A673 (cell line): Measurements from ENCODE around the gene NPEPL1. TPM values are rescaled to one million over a fixed set of nuclear protein-coding genes. Genes with fewer than 3 reads are reported as not detected.
"Not testable (repeated sequence)": the region's sequence is repeated elsewhere in the genome, so short reads cannot be mapped to it uniquely, and the experiment has no call there.

Source experiments
- BruUV-seq: library from RNA; stranded (reverse); fragments of 400-500 nt; replicated peaks from 2 replicates; lab custom pipeline; 2021; lab: Mats Ljungman, UMichigan
- CTCF ChIA-PET: fragments of 300-600 bp; sonication (Branson Sonifier 250); formaldehyde crosslinking; loops from one replicate; lab custom pipeline; 2022; ENCODE audit warnings: antibody characterized with exemption; lab: Charles Lee
- POLR2A ChIA-PET: fragments of 300-600 bp; sonication (Branson Sonifier 250); formaldehyde crosslinking; loops from one replicate; lab custom pipeline; 2022; ENCODE audit warnings: antibody characterized with exemption; ENCODE audit not compliant: low non-redundant PET; lab: Charles Lee
- DNase-seq: peaks from one replicate; pipeline ENCODE4 v3.0.0-alpha.2; 2015; ENCODE audit warnings: low spot score
- H3K27ac ChIP-seq: fragments of 200-600 bp; sonication (generic); 2 replicates; pipeline ENCODE4 v1.5.1; 2016; ENCODE audit warnings: mixed run types, low read depth, mild to moderate bottlenecking, mixed read lengths, antibody characterized with exemption, low read length; ENCODE audit not compliant: poor library complexity, severe bottlenecking
- H3K27me3 ChIP-seq: fragments of 200-600 bp; sonication (generic); replicated peaks from 2 replicates; pipeline ENCODE4 v1.6.1; 2017; ENCODE audit warnings: mixed run types, low read depth, mild to moderate bottlenecking, mixed read lengths, antibody characterized with exemption, low read length; ENCODE audit not compliant: insufficient read depth, poor library complexity
- H3K36me3 ChIP-seq: fragments of 200-600 bp; sonication (generic); 2 replicates; pipeline ENCODE4 v1.6.1; 2016; ENCODE audit warnings: mixed run types, mild to moderate bottlenecking, mixed read lengths, antibody characterized with exemption, low read length; ENCODE audit not compliant: insufficient read depth, poor library complexity, severe bottlenecking
- H3K4me1 ChIP-seq: fragments of 200-600 bp; sonication (generic); 2 replicates; pipeline ENCODE4 v1.6.1; 2017; ENCODE audit warnings: mixed run types, mild to moderate bottlenecking, mixed read lengths, antibody characterized with exemption, low read length; ENCODE audit not compliant: insufficient read depth, poor library complexity, severe bottlenecking
- H3K4me3 ChIP-seq: fragments of 200-600 bp; sonication (generic); 2 replicates; pipeline ENCODE4 v1.5.1; 2016; ENCODE audit warnings: low read depth, mixed run types, mild to moderate bottlenecking, mixed read lengths, low read length; ENCODE audit not compliant: poor library complexity, severe bottlenecking
- H3K9me3 ChIP-seq: fragments of 200-600 bp; sonication (generic); 2 replicates; pipeline ENCODE4 v1.6.1; 2016; ENCODE audit warnings: mixed run types, low read depth, mild to moderate bottlenecking, mixed read lengths, antibody characterized with exemption, low read length; ENCODE audit not compliant: poor library complexity, severe bottlenecking
- CTCF ChIP-seq: fragments of 300-800, 200-600 bp; sonication (generic); conservative IDR thresholded peaks from 2 replicates; pipeline ENCODE4 v1.5.1; 2017; ENCODE audit warnings: low read depth, mild to moderate bottlenecking, antibody characterized with exemption, low read length, moderate library complexity, mixed read lengths
- EZH2 ChIP-seq: fragments of 200-600 bp; sonication (generic); IDR thresholded peaks from 2 replicates; pipeline ENCODE4 v1.6.1; 2017; ENCODE audit warnings: borderline replicate concordance, low read depth, mild to moderate bottlenecking, mixed read lengths, antibody characterized with exemption, low read length; ENCODE audit not compliant: poor library complexity, severe bottlenecking
- intact Hi-C: fragments of 100-400 bp; cut with micrococcal nuclease; formaldehyde crosslinking; loops from one replicate; pipeline ENCODE4 v1.10.0; 2022; ENCODE audit not compliant: unreplicated experiment
- total RNA-seq: library from RNA; stranded (reverse); gene quantifications from 2 replicates; pipeline ENCODE4 v1.2.3, GENCODE V29; 2021

The NPEPL1 gene
- total RNA-seq, 1 experiment from 2014 or later, result 15.8 TPM

DNA sequence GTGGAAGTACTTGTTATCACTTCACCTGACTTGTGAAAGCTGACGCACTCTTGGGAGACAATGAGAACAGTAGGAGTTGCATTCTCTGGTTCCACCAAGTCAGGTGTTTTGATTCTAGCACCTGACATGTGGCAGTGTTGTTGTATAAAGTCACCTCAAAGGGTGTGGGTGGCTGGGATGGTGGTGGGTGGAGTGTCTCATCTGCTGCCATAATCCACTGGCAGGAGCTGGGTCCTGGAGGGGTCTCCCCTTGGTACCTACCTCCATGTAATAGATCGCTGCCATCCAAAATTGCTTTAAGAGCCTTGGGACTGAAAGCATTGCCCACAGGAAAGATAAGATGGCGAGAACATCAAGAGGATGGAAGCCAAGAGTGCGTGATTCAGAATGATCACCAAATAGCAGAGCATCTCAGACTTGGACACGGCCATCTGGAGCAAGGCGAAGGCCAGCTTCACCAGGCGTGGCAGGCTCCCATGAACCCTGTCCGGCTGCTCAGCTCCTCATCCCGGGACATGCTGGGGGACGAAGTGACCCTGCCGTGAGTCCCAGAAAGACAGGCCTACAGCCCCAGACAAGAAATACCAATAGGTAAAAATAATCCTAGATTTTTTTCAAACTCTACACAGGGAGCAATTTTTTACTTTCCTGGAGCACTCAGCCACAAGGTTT, 56.6 kb downstream of the NPEPL1 start:
- DNase-seq, result no peak
- intact Hi-C loops, result no loop called here
- Histone ChIP-seq H3K9me3 (no peaks in the 10 kb centered on the region), H3K36me3 (no peaks in the 10 kb centered on the region), H3K4me3 (no peak overlapping the region), H3K27ac (no peak overlapping the region), H3K4me1 (no peaks in the 10 kb centered on the region), H3K27me3 (peaks cover 52% of the 10 kb centered on the region)
- TF ChIP-seq EZH2 (no peak), CTCF (no peak)
- CTCF ChIA-PET, result interaction anchor here (0.5 to 0.7 kb wide), 2 partner anchors 269 to 637 kb away, joined by 4 to 6 read pairs; no protein-coding TSS in a partner anchor
- POLR2A ChIA-PET, result no interaction called here
- BruUV-seq, result no TSS peak

DNA sequence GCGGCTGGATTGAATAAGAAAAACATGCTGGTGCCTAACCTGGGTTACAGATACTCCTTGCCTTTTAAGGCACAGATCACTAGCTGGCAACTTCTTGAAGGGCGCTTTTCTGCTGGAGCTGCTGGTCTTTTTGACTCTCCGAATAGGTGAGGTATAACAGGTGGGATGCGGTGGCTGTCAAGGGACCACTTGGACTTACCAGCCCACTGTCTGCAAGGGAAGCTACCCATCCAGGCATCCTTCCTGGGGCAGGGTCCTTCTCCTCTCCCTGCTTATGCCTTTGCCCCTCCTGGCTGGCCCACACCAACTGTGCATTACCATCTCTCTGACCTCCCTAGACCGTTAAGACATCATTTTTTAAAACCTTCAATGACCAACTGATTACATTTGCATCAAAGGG, 57.4 kb downstream of the NPEPL1 start:
- ChIA-PET CTCF (no interaction called here), POLR2A (no interaction called here)
- Histone ChIP-seq H3K36me3 (no peaks in the 10 kb centered on the region), H3K9me3 (no peaks in the 10 kb centered on the region), H3K27me3 (peaks cover 52% of the 10 kb centered on the region), H3K27ac (no peak overlapping the region), H3K4me1 (no peaks in the 10 kb centered on the region), H3K4me3 (no peak overlapping the region)
- no TSS peak for BruUV-seq
- no peak for TF ChIP-seq CTCF
- no peak for TF ChIP-seq EZH2
- intact Hi-C loops, result no loop called here
- no peak for DNase-seq

DNA sequence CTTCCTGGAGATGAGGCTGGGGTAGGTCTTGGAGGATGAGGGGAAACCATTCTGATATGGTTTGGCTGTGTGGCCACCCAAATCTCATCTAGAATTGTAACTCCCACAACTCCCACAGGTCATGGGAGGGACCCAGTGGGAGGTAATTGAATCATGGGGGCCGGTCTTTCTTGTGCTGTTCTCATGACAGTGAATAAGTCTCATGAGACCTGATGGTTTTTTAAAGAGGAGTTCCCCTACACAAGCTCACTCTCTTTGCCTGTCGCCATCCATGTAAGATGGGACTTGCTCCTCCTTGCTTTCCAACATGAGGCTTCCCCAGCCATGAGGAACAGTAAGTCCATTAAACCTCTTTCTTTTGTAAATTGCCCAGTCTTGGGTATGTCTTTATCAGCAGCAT, 58.1 kb downstream of the NPEPL1 start:
- CTCF ChIA-PET, H3K4me1 ChIP-seq, intact Hi-C loops, POLR2A ChIA-PET, DNase-seq, BruUV-seq, H3K36me3 ChIP-seq, H3K27ac ChIP-seq, H3K4me3 ChIP-seq, H3K9me3 ChIP-seq: not testable (repeated sequence)
- peaks cover 45% of the 10 kb centered on the region for H3K27me3 ChIP-seq

DNA sequence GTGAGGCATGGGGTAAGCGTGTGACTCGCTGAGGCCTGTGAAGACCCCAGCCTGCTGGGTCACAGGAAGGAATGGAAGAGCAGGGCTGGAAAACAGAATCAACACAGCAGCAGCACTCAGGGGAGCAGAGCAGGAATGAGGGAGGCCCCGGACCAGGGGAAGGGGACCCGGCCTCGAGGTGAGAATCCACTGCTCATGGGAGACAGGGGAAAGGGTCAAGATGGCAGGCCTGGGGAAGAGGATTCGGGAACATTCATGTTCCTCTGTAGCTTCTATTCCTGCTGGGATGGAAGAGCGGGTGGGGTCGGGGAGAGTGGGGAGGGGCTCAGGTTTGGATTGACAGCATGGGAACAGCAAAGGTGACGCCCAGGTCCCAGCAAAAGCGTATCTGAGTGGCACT, 59.4 kb downstream of the NPEPL1 start:
- H3K27me3 ChIP-seq, result peaks cover 37% of the 10 kb centered on the region
- H3K27ac ChIP-seq, result no peak overlapping the region
- intact Hi-C loops, result no loop called here
- TF ChIP-seq EZH2 (no peak), CTCF (no peak)
- no peak overlapping the region for H3K4me3 ChIP-seq
- BruUV-seq, result no TSS peak
- DNase-seq, result no peak
- no peaks in the 10 kb centered on the region for H3K4me1 ChIP-seq
- no peaks in the 10 kb centered on the region for H3K36me3 ChIP-seq
- ChIA-PET POLR2A (no interaction called here), CTCF (no interaction called here)
- H3K9me3 ChIP-seq, result no peaks in the 10 kb centered on the region
